ENCODE data around the gene NEUROD6.

NEUROD6 gene

DNA sequence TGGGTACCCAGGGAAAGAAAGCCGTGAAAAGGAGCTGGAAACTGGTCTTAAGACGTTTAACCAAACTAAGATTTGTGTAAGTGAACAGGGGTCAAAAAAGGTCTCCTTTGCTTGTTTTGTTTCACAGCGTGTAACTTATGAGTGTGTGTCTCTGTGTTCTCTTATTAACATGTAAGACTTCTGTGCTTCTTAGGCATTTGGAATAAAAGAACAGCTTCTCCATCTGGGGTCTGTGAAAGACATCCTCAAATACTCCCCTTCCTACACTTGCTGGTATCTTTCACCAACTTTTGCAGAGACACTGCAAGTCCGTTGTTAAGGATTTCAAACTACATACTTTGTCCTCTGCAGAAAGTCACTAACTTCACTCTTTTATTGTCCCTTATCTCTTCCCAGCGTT is 615 bp upstream of the NEUROD6 start:
- no peak for TF ChIP-seq GATA3 (IDR thresholded peaks at IDR 0.05; ENCODE audit: low read depth, low read length)
- no peak for TF ChIP-seq GATA2 (IDR thresholded peaks at IDR 0.05; ENCODE audit: low read depth, low read length)

DNA sequence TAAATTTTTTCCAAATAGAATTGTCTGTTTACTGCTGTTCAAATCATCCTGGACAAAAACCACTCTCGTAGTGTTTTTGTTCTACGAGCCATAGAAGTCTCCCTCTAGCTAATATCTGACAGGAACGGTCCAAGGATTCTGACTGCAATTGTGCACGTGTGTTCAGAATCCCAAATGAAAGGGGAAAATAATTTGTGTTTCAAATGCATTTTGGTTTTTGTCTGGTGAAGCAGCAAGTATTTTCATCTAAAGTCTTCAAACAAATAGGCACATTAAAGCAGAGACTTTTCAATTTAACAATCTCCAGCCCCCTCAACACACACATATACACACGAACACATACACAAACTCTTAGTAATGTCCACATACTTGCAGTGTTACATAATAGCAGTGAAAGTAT is 475 bp downstream of the NEUROD6 start:
- TF ChIP-seq GATA3 (IDR thresholded peaks at IDR 0.05; ENCODE audit: low read depth, low read length) (no peak), GATA2 (IDR thresholded peaks at IDR 0.05; ENCODE audit: low read depth, low read length) (no peak)

DNA sequence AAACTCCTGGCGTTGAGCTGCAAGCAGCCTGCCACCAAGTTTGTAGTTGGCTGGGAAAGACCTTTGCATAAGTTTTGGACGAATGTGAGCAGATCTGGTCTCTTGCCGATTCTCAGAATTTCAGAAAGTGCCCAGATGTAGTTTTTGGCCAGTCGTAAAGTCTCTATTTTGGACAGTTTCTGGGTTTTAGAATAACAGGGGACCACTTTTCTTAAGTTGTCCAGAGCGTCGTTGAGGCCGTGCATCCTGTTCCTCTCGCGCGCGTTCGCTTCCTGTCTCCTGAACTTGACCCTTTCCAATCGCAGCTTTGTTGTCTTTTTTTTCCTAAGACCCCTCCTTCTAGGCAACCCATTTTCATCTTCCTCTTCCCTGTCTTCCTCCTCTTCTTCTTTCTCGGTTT is 1.8 kb downstream of the NEUROD6 start:
- TF ChIP-seq GATA3 (IDR thresholded peaks at IDR 0.05; ENCODE audit: low read depth, low read length): no peak
- TF ChIP-seq GATA2 (IDR thresholded peaks at IDR 0.05; ENCODE audit: low read depth, low read length): no peak

DNA sequence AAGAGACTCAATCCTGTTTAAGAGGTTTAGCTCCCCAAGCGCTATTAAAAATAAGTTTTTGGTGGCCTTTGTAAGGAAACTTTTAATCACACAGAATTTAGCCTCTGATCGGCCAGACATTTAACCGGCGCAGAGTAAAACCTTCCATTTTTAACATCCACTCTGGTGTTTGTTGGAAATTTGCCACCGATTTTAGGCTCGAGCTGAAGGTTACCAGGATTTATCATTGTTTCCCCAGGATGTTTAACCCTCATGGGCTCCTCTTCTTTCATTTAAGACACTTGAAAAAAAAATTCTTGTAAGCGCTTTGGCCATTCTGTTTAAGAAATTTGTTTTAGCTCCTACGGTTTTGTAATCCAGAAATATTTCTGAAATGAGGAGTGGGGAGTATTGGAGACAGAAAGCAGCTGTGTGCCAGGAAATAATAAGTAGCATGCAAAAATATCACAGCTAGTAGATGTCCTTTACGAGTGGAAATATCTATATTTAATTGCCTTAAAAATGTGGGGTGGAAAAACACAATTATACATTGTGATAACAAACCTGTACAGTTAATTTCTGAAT is 3.4 kb downstream of the NEUROD6 start:
- TF ChIP-seq GATA3 (IDR thresholded peaks at IDR 0.05; ENCODE audit: low read depth, low read length): no peak
- TF ChIP-seq GATA2 (IDR thresholded peaks at IDR 0.05; ENCODE audit: low read depth, low read length): no peak

DNA sequence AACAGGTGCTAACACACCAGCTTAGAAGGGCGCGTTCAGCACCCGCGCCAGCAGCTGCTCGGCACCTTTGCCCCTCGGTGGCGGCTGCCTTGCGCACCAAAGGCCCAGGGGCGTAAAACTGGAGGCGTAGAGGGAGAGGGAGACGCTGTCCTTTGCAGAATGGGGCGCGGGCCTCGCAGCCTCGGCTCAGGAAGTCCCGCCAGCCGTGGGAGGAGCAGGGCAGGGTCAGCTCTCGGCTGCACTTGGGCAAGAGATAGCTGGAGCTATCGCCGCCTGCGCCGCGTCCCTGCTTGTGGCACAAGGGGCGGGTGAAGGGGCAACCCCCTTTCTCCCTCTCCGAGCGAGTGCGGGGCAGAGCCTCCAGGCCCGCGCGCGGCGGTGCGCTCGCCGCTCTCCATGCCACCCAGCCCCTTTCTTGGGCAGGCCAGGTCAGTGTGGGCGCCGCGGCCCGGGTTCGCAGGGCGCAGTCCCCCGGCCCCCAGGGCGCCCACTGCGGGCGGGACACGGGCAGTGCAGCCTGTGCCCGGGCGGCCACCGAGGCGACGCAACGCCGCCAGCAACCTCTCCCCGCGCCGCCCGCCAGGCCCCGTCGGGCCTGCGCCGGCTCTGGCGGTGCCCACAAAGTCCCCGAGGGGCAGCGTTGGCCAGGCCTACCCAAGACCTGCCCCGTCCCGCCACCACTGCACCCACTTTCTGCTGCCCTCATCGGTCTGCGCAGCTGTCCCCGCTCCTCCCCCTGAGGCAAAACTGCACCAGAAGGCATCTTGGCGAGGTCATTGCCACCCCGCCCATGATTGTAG is 4.1 kb downstream of the NEUROD6 start:
- TF ChIP-seq GATA3 (IDR thresholded peaks at IDR 0.05; ENCODE audit: low read depth, low read length) (no peak), GATA2 (IDR thresholded peaks at IDR 0.05; ENCODE audit: low read depth, low read length) (no peak)

DNA sequence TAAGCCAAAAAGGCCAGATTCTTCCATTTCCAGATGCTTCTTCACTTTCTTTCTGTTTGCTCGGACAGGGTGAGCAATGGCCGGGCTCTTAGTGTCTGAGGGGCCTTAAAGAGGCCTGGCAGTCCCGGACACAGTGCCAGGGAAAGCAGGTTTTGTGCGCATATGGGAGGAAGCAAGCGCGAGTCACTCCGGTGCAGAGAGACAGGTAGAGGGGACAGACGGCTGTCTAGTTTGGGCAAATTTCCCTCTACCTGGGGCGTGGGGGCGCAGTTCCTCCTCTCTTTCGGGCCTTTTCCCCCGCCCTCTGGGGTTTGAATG is 4.7 kb downstream of the NEUROD6 start:
- TF ChIP-seq GATA3 (IDR thresholded peaks at IDR 0.05; ENCODE audit: low read depth, low read length) (no peak), GATA2 (IDR thresholded peaks at IDR 0.05; ENCODE audit: low read depth, low read length) (no peak)

DNA sequence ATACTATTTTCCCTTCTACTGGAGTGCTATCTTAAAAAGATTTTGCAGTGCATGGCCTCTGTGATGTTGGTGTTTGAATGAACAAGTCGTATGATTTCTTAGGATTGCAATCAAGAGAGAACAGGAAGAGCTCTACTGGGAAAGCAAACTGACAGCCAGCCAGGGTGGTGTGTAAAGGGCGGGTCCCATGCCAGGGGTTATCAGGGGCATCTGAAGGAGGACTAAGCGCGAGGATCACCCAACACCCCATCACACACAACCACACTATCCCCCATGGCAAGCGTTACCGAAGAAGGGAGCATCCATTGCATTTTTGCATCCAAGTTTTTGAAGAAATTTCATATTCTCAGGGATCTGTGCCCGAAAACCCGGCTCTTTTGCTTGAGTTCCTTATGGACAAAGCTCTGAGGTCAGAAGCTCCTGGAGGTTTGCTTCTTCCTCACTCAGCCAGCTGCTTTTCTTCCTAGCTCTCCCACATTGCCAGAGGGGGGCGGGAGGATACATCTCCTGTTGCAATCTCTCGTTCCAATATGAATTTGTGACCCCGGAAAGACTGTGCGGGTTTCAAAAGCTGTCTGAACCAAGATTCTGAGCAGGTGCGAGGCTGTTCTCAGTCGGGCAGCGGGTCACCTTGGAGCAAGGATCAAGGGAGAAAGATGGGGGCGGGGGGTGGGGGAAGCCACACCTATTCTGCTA is 5.2 kb downstream of the NEUROD6 start:
- TF ChIP-seq GATA2 (IDR thresholded peaks at IDR 0.05; ENCODE audit: low read depth, low read length) (no peak), GATA3 (IDR thresholded peaks at IDR 0.05; ENCODE audit: low read depth, low read length) (no peak)

DNA sequence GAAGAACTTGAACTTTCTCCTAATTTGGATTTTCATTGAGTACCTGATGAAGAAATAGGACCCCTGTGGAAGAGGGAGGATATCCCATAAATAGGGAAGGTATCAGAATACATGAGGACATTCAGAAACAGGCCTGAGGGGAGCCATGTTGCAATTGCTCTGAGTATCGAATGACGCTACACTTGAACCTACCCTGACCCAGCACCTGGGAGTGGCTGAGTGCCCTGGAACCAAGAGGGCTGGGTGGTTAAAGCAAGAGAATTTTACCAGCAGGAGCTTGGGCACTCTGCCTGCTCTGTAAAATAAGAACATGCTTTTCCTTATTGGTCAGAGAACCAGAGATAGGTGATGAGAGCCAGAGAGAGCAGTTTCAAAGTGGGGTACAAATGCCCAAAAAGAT is 7.2 kb downstream of the NEUROD6 start:
- no peak for TF ChIP-seq GATA2 (IDR thresholded peaks at IDR 0.05; ENCODE audit: low read depth, low read length)
- TF ChIP-seq GATA3 (IDR thresholded peaks at IDR 0.05; ENCODE audit: low read depth, low read length): no peak

DNA sequence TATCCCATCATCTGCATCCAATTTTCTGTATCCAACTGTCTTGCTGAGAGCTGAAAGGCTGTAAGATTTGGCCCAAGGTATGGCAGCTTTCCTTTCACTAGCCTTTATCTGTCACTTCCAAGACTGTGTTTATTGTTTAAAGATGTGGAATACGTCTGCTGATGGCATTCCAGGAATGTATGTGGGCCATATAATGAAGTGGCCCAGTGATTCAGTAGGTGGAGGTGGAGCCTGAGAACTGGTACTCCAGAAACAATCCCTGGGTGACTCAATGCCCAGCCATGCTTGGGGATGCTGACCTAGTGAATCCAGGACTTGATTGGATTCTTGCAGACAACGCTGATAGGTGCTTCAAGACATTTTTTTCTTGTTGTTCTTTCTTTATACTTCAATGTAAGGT is 13.5 kb downstream of the NEUROD6 start:
- TF ChIP-seq GATA3 (IDR thresholded peaks at IDR 0.05; ENCODE audit: low read depth, low read length) (no peak), GATA2 (IDR thresholded peaks at IDR 0.05; ENCODE audit: low read depth, low read length) (no peak)

DNA sequence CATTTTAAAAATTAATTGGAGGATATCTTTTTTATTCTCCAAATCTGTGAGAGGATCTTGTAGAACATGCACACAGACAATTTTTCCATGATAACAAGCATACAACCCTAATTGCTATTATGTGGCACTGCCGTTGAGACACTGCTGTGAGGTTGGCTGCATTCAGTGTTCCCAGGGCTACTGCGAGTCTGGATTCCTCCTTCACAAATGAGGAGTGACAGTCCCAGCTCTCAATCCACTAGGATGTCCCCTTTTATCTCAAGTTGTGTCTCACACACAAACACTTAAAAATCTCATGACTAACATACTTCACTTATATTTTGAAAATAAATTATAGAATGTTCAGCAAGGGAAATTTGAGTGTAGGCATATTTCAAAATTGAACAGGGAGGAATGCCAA is 14.1 kb downstream of the NEUROD6 start:
- TF ChIP-seq GATA2 (IDR thresholded peaks at IDR 0.05; ENCODE audit: low read depth, low read length): no peak
- no peak for TF ChIP-seq GATA3 (IDR thresholded peaks at IDR 0.05; ENCODE audit: low read depth, low read length)

DNA sequence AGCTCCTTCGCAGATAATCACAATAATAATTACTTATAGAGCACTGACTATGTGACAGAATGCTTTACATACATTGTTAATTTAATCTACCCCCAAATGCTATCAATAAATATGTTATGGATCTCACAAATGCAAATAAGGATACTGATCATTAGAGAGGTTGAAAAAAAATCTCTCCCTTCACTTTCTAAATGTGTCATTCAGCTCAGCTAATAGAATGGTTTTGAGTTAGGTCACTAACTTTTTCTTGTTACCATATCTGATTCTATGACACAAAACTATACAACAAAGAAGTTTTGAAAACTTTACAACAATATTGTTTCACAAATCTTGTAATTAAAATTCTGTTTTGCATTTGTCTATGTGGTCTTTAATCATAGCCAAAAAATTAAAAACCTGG is 17.4 kb downstream of the NEUROD6 start:
- no peak for TF ChIP-seq GATA2 (IDR thresholded peaks at IDR 0.05; ENCODE audit: low read depth, low read length)
- TF ChIP-seq GATA3 (IDR thresholded peaks at IDR 0.05; ENCODE audit: low read depth, low read length): no peak

DNA sequence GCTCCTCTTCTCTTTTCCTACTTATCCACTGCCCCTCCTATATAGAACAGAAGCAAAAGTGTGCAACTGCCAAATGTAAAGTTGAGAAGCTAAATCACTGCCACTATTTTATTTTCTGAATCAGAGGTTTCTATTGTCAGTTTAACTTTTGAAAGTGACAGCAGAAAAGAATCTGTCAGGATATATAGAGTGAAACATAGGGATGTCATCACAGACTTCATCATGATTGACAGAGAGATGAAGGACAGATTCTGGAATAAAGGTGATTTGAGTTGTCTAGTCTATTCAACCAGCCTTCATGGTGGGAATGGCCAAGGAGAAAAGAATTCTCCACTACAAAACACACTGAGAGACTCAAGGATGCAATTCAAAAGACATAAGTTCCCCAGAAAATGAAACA is 19.9 kb downstream of the NEUROD6 start:
- no peak for TF ChIP-seq GATA2 (IDR thresholded peaks at IDR 0.05; ENCODE audit: low read depth, low read length)
- TF ChIP-seq GATA3 (IDR thresholded peaks at IDR 0.05; ENCODE audit: low read depth, low read length): no peak

DNA sequence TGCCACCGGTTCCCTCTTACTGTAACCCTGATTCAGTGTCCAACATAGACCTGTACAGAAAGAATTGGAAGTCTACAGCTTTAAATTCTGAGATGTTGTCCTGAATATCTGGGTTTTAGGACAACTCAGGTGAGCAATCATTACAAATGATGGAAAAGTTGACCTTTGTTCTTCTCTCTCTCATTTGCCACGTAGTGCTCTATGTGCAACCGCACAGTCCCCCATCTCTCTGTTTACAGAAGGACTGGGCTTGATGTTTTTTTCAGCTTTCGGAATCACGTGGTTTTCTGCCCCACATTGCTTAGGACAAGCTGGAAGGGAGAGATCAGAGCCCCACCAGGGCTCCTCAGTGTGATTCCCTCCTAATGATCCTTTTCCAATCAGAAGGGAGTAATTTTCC is 22.2 kb downstream of the NEUROD6 start:
- TF ChIP-seq GATA2 (IDR thresholded peaks at IDR 0.05; ENCODE audit: low read depth, low read length): no peak
- TF ChIP-seq GATA3 (IDR thresholded peaks at IDR 0.05; ENCODE audit: low read depth, low read length): no peak

DNA sequence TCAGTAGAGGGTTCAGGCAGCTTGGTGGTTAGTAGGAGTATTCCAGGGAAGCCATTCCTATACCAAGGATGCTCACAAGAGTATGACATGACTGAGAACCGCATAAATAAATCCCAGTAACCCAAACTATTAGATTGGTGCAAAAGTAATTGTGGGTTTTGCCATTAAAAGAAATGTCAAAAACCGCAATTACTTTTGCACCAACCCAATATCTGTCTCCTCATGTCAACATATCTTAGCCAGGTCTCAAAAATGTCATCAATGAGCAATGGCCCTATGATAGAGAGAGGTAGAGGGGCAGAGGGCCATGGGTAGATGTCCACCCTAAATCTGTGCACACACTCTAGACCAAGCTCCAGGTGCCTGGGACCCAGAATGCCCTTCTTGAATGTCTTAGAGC is 23.6 kb downstream of the NEUROD6 start:
- TF ChIP-seq GATA3 (IDR thresholded peaks at IDR 0.05; ENCODE audit: low read depth, low read length) (no peak), GATA2 (IDR thresholded peaks at IDR 0.05; ENCODE audit: low read depth, low read length) (no peak)

DNA sequence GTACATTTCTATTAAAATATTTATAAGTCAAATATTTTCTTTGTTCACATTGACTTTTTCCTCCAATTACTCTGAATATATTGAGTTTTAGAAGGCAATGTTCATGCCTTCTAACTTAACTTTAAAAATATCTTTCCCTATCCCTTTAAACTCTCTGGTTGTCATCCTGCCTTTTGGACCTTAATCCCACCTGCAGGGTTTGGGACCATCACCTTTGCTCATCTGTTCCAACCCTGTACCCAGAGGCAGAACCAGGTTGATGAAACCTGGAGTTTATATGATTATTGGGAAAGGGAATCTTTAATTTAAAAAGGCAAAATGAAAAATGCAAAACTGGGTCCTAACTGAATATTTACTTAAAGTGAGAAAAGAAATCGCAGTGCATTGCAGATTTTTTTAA is 24.8 kb downstream of the NEUROD6 start:
- no peak for TF ChIP-seq GATA3 (IDR thresholded peaks at IDR 0.05; ENCODE audit: low read depth, low read length)
- no peak for TF ChIP-seq GATA2 (IDR thresholded peaks at IDR 0.05; ENCODE audit: low read depth, low read length)

Data from SH-SY5Y (cell line).